NCI-H2081 (cell line): Measurements from ENCODE around the gene FOXS1.
A peak's percentile ranks its signal among the peaks of the same experiment; 100 is the strongest.
"Not testable (repeated sequence)": the region's sequence is repeated elsewhere in the genome, so short reads cannot be mapped to it uniquely, and the experiment has no call there.

Source experiments
- DNase-seq, 2 experiments: peaks; one replicate each; lab custom pipeline; 2025; lab: John Stamatoyannopoulos, UW

FOXS1 gene

GRCh38 chr20:31839782-31840487, 5.5 kb downstream of the FOXS1 start:
- no peak for DNase-seq

DNA sequence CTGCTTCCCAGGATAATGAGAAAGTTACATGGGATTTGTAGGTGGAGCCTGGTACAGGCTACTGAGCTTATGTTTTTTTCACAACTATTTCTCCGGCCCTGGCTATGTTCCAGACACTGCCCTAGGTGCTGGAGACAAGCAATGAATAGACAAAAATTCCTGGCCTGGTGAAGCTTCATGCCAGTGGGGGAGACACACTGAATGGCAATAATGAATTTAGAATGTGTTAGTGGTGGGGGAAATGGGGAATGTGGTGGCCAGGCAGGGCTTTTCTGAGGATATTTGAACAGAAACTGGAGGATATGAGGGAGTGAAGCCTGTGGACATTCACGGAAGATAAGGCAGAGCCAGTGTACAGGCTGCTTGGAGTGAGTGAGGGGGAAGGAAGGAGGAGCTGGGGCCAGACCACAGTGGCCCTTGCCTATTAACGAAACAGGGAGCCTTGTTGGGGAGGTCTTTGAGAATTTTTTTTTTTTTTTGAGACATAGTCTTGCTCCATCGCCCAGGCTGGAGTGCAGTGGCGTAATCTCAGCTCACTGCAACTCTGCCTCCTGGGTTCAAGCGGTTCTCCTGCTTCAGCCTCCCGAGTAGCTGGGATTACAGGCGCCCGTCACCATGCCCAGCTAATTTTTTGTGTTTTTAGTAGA, 6.6 kb downstream of the FOXS1 start:
- DNase-seq: no peak

- DNase-seq: no peak
Observed at GRCh38 chr20:31837896-31838397, 7.5 kb downstream of the FOXS1 start.

DNA sequence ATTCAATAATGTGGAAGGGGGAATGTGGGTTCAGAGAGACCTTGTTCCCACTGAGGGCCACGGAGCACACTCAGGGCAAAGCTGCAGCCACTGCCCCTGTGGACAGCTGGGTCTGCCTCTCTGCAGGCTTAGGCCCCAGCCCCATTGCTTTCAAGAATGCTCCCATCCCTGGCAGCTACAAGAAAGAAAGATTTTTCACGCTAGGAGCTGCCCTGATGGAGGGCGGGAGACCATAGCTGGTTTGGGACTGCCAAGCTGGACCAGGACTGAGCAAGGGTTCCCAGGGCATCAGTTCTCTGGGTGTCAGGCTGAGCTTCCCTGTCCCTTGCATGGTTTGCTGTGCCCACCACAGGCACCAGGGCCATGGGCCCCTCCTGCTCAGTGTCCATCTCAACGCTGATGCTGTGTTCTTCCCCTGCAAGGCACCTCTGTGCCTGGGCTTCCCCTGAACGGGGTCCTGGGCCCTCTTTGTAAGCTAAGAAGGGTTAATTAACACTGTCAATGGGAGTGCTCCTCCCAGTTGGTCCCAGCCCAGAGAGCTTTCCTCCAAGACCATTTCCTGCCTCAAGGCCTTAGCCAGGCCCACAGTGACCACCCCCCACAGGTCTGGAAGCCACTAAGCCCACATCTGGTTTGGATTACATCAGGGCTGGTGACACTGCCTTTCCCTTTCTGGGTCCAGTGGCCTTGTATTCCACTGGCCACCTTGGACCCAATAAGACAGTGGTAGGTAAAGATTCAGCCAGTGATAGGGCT, 8.4 kb downstream of the FOXS1 start:
- DNase-seq: no peak

GRCh38 chr20:31835977-31836852, 9.2 kb downstream of the FOXS1 start:
- DNase-seq: no peak

GRCh38 chr20:31835554-31835953, 9.8 kb downstream of the FOXS1 start:
- DNase-seq: no peak

GRCh38 chr20:31833931-31834521, 11.4 kb downstream of the FOXS1 start:
- DNase-seq: no peak

GRCh38 chr20:31833130-31833930, 12.1 kb downstream of the FOXS1 start:
- DNase-seq: peak; percentile 21 to 33

DNA sequence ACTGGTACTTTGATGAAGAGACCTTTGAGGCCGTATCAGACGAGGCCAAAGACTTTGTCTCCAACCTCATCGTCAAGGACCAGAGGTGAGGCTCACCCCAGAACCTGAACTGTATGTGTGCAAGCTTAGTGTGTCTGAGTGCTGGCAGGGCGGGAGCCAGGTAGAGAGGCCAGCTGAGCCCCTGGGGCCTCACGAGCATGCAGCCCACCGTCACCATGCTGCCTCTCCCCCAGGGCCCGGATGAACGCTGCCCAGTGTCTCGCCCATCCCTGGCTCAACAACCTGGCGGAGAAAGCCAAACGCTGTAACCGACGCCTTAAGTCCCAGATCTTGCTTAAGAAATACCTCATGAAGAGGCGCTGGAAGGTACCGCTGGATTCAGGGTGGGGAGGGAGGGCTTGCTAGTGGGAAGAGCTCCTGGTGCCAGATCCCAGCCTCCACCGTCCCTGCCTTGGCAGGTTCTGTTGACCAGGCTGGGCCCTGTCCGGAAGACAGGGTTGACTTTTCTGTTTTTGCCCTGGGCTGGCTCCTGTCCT, 13.6 kb downstream of the FOXS1 start:
- DNase-seq: no peak

DNA sequence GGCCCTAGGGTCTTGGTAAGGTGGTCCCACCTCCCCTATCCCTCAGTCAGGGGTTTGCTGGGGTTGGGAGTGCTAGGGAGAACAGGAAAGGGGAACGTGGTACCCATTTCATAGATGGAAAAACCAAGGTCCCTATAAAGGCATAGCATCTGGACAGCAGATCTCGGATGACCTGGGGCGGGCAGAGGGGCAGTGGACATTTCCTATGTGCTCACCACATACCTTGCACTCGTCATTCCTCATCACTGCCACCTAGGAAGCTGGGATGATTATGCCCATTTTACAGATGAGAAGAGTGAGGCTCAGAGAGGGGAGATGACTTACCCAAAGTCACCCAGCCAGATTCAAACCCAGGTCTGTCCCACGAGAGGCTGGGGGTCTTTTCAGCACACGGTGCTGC, 14.2 kb downstream of the FOXS1 start:
- DNase-seq: no peak

- DNase-seq: no peak
Observed at GRCh38 chr20:31830406-31830981, 14.9 kb downstream of the FOXS1 start.

DNA sequence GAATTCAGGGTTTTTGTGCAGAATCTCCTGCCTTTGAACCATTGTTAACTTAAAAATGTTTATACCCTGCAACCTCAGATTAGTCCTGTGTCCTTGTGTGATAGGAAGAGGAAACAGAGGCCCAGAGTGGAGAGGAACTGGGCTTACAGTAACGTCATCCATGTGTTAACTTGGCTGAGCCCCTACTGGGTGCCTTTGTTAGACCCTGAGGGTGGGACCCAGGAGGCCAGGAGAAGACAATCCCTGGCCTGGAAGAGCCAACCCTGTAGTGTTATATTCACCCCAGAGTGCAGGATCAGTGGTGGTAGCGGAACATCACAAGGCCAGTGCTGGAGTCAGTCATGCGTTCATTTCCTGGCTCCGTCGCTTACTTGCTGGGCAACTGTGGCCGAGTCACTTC, 15.7 kb downstream of the FOXS1 start:
- no peak for DNase-seq

DNA sequence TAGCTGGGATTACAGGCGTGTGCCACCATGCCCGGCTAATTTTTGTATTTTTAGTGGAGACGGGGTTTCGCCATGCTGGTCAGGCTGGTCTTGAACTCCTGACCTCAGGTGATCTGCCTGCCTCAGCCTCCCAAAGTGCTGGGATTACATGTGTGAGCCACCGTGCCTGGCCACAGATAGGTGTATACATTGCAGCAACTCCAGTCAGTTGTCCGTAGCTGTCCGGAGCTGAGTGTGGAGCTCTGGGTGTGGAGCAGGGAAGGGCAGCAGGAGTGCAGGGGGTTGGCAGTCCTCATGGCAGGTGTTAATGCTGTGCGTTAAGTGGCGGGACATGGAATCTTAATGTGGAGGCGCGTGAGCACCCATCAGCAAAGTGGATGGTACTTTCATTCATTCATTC, 17.4 kb downstream of the FOXS1 start:
- DNase-seq: not testable (repeated sequence)

- no peak for DNase-seq
Observed at GRCh38 chr20:31827059-31827458, 18.3 kb downstream of the FOXS1 start.

DNA sequence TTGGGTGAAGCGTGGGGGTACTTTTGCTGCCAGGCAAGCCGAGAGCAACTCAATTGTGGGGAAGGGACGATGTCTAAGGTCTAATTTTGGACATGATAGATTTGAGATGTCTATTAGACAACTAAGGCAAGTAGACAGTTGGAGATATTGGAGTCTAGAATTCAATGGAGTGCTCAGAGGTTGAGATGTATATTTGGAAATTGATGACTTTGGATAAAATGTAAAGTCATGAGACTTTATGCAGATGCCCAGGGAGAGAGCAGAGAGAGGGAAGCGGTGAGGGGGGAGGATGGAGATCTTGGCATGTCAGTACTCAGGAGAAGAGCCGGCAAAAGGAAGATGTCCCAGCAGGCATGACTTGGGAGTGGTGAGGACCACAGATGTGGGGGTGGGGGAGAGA, 19.3 kb downstream of the FOXS1 start:
- no peak for DNase-seq

DNA sequence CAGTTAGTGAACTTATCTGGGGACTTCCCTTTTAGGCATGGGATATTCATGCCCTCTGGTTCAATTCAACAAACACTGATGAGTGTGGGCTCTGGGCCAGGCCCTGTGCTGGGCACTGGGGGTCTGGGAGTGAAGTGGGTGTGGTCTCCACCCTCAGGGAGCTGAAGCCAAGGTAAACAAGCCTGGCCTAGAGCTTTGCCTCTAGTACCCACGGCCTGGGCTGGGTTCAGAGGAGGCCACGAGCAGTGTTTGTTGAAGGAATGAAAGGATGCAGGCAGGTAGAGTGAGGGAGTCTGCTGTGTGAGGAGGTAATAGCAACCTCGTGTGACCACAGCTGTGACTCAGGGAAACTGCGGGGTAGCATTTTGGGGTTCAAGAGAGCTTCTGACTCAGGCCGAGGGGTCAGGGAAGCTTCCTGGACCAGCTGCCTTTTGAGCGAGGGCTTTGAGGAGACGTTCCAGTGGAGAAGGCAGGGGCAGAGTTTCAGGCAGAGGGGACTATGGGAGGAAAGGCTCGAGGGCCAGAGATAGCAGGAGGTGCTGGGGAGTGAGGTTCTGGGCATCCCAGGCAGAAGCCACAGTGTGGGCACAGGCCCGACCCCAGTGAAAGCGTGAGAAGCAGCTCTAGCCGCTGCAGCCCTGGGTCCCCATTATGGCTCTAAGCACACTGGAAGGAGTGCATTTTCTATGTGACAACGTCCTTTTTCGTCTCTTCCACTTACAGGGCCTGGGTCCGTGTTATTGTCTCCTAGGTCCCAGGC, 20.7 kb downstream of the FOXS1 start:
- no peak for DNase-seq

DNA sequence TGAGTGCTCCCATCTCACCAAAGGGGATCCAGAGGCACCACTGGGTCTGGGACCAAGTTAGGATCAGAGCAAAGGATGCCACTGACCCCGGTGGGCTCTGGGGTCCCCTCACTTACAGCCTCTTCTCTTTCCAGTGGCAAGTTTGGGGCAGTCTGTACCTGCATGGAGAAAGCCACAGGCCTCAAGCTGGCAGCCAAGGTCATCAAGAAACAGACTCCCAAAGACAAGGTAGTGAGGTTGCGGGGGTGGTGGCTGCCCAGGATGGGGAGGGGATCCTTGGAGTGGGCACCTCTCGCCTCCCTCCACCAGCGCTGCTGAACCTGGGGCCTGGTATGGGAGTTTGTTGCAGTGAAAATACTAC, 21.3 kb downstream of the FOXS1 start:
- no peak for DNase-seq

DNA sequence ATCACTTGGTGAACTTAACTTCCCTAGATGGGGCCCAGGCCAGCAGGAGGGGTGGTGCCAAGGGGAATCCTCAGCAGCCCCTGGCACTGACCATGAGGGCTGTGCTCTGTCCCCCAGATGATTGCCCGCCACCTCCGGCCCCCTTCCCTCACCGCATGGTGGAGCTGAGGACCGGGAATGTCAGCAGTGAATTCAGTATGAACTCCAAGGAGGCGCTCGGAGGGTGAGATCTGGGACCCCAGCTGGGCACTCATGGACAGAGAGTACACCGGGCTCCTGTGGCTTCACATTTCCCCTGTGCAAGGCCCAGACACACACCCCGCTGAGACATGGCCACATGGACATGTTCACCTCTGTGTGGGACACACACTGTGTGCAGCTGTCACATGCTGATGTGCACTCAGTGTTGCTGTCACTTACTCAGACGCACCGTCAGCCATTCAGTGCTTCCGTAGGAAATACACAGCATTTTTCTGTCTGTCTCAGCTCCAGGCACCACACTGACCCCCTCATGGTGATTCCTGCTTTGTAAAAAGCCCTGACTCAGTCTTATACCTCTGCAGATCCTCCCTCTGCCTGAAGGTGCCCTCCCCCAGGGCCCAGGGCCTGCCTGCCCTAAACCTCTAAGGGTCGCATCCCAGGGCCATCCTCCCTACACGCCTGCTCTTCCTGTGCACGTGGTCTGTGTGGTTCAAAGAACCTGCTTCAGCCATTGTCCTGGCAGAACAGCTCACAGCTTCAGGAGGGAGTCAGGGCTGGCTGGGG, 21.9 kb downstream of the FOXS1 start:
- DNase-seq: no peak
